HepG2 (cell line): Measurements from ENCODE around the gene G0S2. TPM values are rescaled to one million over a fixed set of nuclear protein-coding genes. Genes with fewer than 3 reads are reported as not detected.

Source experiments
- ATAC-seq: fragments of 200-7000 bp; cut with Tn5 transposase; 3 replicates; pipeline ENCODE4 v1.9.1; 2020; ENCODE audit warnings: mild to moderate bottlenecking, moderate library complexity
- BruUV-seq: library from RNA; stranded (reverse); fragments of 400-500 nt; replicated peaks from 2 replicates; lab custom pipeline; 2021; lab: Mats Ljungman, UMichigan
- CTCF ChIA-PET: fragments of 300-600 bp; formaldehyde crosslinking; extraction: SDS; loops from one replicate; lab custom pipeline; 2021; ENCODE audit warnings: low total read pairs, inconsistent platforms, low intra/inter-chr PET ratio; lab: Yijun Ruan, JAX
- POLR2A ChIA-PET: fragments of 350-600 bp; sonication (Branson Sonifier 250); formaldehyde crosslinking; loops from one replicate; lab custom pipeline; 2020; ENCODE audit warnings: antibody characterized with exemption, inconsistent platforms; lab: Yijun Ruan, JAX
- DNase-seq: peaks from one replicate; pipeline ENCODE4 v3.0.0-alpha.2; 2015; ENCODE audit warnings: low spot score
- FAIRE-seq: peaks from 3 replicates; lab custom pipeline; 2011; peaks lifted over from hg19 to GRCh38; lab: Jason Lieb, UNC
- H2AFZ ChIP-seq: one replicate; pipeline ENCODE4 v1.6.1; 2011; ENCODE audit warnings: low read length, inconsistent platforms
- H3K27ac ChIP-seq: fragments of 300-600 bp; 3 replicates; pipeline ENCODE4 v1.8.0; 2011; ENCODE audit warnings: mixed run types, mild to moderate bottlenecking, mixed read lengths, low read length, inconsistent platforms; ENCODE audit not compliant: insufficient read depth; ENCODE audit errors: extremely low read length
- H3K27me3 ChIP-seq, 2 experiments: fragments of 200-600 bp in 1 of 2; 2 replicates in 1 of 2; 3 replicates in 1 of 2; pipeline versions ENCODE4 v1.6.0 to v1.8.0; 2011; ENCODE audit warnings: low read length in 2 of 2, mild to moderate bottlenecking in 2 of 2, moderate library complexity in 2 of 2, inconsistent platforms in 1 of 2; ENCODE audit not compliant: insufficient read depth in 2 of 2, control insufficient read depth in 1 of 2
- H3K36me3 ChIP-seq, 2 experiments: fragments of 200-600 bp in 1 of 2; replicated peaks in 1 of 2; 2 replicates in 1 of 2; 3 replicates in 1 of 2; pipeline versions ENCODE4 v1.5.1 to v1.8.0; 2011; ENCODE audit warnings: low read length in 2 of 2, inconsistent platforms in 1 of 2; ENCODE audit not compliant: insufficient read depth in 2 of 2, control insufficient read depth in 1 of 2
- H3K4me1 ChIP-seq: 2 replicates; pipeline ENCODE4 v1.5.1; 2012; ENCODE audit warnings: low read length, inconsistent platforms; ENCODE audit not compliant: insufficient read depth
- H3K4me2 ChIP-seq: 2 replicates; pipeline ENCODE4 v1.6.0; 2011; ENCODE audit warnings: low read depth, low read length, inconsistent platforms
- H3K4me3 ChIP-seq, 3 experiments: fragments of 200-600 bp in 1 of 3; sonication (generic), shearing (Covaris generic) in 1 of 3; replicated peaks in 1 of 3; 2 replicates each; pipeline ENCODE4 v1.5.1; 2011 to 2016; ENCODE audit warnings: low read length in 3 of 3, inconsistent platforms in 2 of 3, low read depth in 2 of 3, mild to moderate bottlenecking in 2 of 3, control low read depth in 1 of 3, mixed read lengths in 1 of 3; ENCODE audit not compliant: insufficient read depth in 1 of 3
- H3K79me2 ChIP-seq: one replicate; pipeline ENCODE4 v1.6.1; 2011; ENCODE audit warnings: low read length, inconsistent platforms; ENCODE audit not compliant: insufficient read depth
- H3K9ac ChIP-seq: 2 replicates; pipeline ENCODE4 v1.6.0; 2011; ENCODE audit warnings: mild to moderate bottlenecking, low read depth, low read length, inconsistent platforms; ENCODE audit not compliant: insufficient read depth
- H3K9me3 ChIP-seq: 2 replicates; pipeline ENCODE4 v1.5.1; 2012; ENCODE audit warnings: mild to moderate bottlenecking, low read length
- H4K20me1 ChIP-seq: 2 replicates; pipeline ENCODE4 v1.6.0; 2011; ENCODE audit warnings: inconsistent platforms, mild to moderate bottlenecking, low read length, moderate library complexity; ENCODE audit not compliant: insufficient read depth
- HOMEZ ChIP-seq: IDR thresholded peaks from 2 replicates; pipeline ENCODE4 v1.6.1; 2016; ENCODE audit warnings: low read depth
- MYPOP ChIP-seq: sonication (generic); formaldehyde crosslinking; IDR thresholded peaks from 2 replicates; pipeline ENCODE4 v1.8.1; 2023; ENCODE audit warnings: mild to moderate bottlenecking, moderate library complexity, missing genetic modification reagents
- POGZ ChIP-seq: sonication (generic); formaldehyde crosslinking; IDR thresholded peaks from 2 replicates; pipeline ENCODE4 v1.4.0; 2020; ENCODE audit warnings: mild to moderate bottlenecking, missing genetic modification reagents
- REXO4 ChIP-seq: sonication (generic); formaldehyde crosslinking; IDR thresholded peaks from 2 replicates; pipeline ENCODE4 v1.8.0; 2022; ENCODE audit warnings: missing genetic modification reagents, mild to moderate bottlenecking, borderline replicate concordance
- SETDB1 ChIP-seq: sonication (generic); formaldehyde crosslinking; IDR thresholded peaks from 2 replicates; pipeline ENCODE4 v1.5.1; 2020; ENCODE audit warnings: missing genetic modification reagents, mild to moderate bottlenecking, borderline replicate concordance
- SUZ12 ChIP-seq: fragments of 150-350 bp; IDR thresholded peaks from 2 replicates; pipeline ENCODE4 v1.6.1; 2014; ENCODE audit warnings: low read depth, low read length
- ZBED4 ChIP-seq: sonication (generic); formaldehyde crosslinking; IDR thresholded peaks from 2 replicates; pipeline ENCODE4 v1.4.0; 2020; ENCODE audit warnings: missing genetic modification reagents, borderline replicate concordance
- ZC3H4 ChIP-seq: sonication (generic); formaldehyde crosslinking; IDR thresholded peaks from 2 replicates; pipeline ENCODE4 v1.4.0; 2020; ENCODE audit warnings: missing genetic modification reagents, borderline replicate concordance
- ZNF724P ChIP-seq: sonication (generic); formaldehyde crosslinking; IDR thresholded peaks from 2 replicates; pipeline ENCODE4 v1.8.0; 2022; ENCODE audit warnings: missing genetic modification reagents, borderline replicate concordance
- WGBS: methylation state at CpG from one replicate; pipeline ENCODE4 v1.1.6; 2017; ENCODE audit warnings: low lambda C conversion rate; 5-methylcytosine and 5-hydroxymethylcytosine counted together
- in situ Hi-C: cut with HindIII; loops from 2 replicates; pipeline ENCODE4 v1.10.0; 2017; ENCODE audit warnings: low pct_unique_long_range_greater_than_20kb; ENCODE audit not compliant: extremely low pct_ligation_motif_present
- intact Hi-C: fragments of 100-400 bp; cut with micrococcal nuclease; formaldehyde crosslinking; loops from one replicate; pipeline ENCODE4 v1.10.0; 2022; ENCODE audit not compliant: unreplicated experiment
- polyA plus RNA-seq, 8 experiments: library from polyadenylated mRNA; depleted of rRNA in 3 of 8; stranded (reverse) in 7 of 8; unstranded in 1 of 8; fragments of >200 nt; fragmentation: Illumina TruSeq in 4 of 8; extraction: Trizol in 4 of 8; gene quantifications; 2 replicates each; pipeline versions ENCODE4 v1.2.1 to v1.2.3, GENCODE V29; 2011 to 2016; ENCODE audit warnings: low read depth in 4 of 8, missing spikeins in 1 of 8, mixed read lengths in 1 of 8; ENCODE audit not compliant: insufficient read depth in 1 of 8
- total RNA-seq, 5 experiments: library from RNA; depleted of rRNA; stranded (reverse); fragments of >200 nt; fragmentation: Illumina TruSeq; extraction: Trizol; gene quantifications; 2 replicates each; pipeline ENCODE4 v1.2.3, GENCODE V29; 2016; ENCODE audit warnings: low read depth in 1 of 5

G0S2 gene
- total and polyA plus RNA-seq, 2 of the 13 experiments (the other 11 are each of a cell fraction or from before 2014, with no cell fraction given) = not detected

- TF ChIP-seq ZBED4 (CRISPR knock-in tag) (no peak), SUZ12 (no peak), REXO4 (CRISPR knock-in tag) (no peak), SETDB1 (no peak), POGZ (no peak), ZC3H4 (CRISPR knock-in tag) (no peak), MYPOP (CRISPR knock-in tag) (no peak)
Observed at GRCh38 chr1:209675565-209676154, 448 bp downstream of the G0S2 start (continued).

- H3K9me3 ChIP-seq = no peaks in the 10 kb centered on the region
- no peak for FAIRE-seq
- no TSS peak for BruUV-seq
- ATAC-seq = no peak
- H3K4me3 ChIP-seq = no peak overlapping the region
- intact Hi-C loops = no loop called here
- peaks cover 18% of the 10 kb centered on the region for H3K4me1 ChIP-seq
- in situ Hi-C loops = no loop called here
- no peak for DNase-seq
- 52% methylated on average over 4 of the region's 4 CpGs for WGBS
- H3K79me2 ChIP-seq = no peaks in the 10 kb centered on the region
- no peak overlapping the region for H3K9ac ChIP-seq
- ChIA-PET CTCF (no interaction called here), POLR2A (no interaction called here)
- no peak overlapping the region for H3K27ac ChIP-seq
- no peak overlapping the region for H3K4me2 ChIP-seq
- no peaks in the 10 kb centered on the region for H4K20me1 ChIP-seq
- peaks cover 9 to 36% of the 10 kb centered on the region in 2 experiments; a peak in 3 of 5 replicates for H3K27me3 ChIP-seq
- no peaks in the 10 kb centered on the region for H3K36me3 ChIP-seq
- no peak overlapping the region for H2AFZ ChIP-seq
- TF ChIP-seq HOMEZ (CRISPR knock-in tag) = no peak
- TF ChIP-seq ZNF724P (CRISPR knock-in tag) = no peak
Observed at GRCh38 chr1:209678981-209679539, 3.8 kb downstream of the G0S2 start.
